Type B pancreatic cell (in vitro differentiated cells): ENCODE measurements around the gene PTGIS. TPM values are rescaled to one million over a fixed set of nuclear protein-coding genes. Genes with fewer than 3 reads are reported as not detected.

Experiments used
- DNase-seq: peaks from one replicate; pipeline ENCODE4 v3.0.0; 2021; ENCODE audit warnings: mixed read lengths; ENCODE audit not compliant: unreplicated experiment; ENCODE audit errors: extremely low spot score
- H3K27ac Mint-ChIP-seq: 2 replicates; pipeline ENCODE4 v1.8.0; 2021; ENCODE audit warnings: mild to moderate bottlenecking, mixed read lengths
- H3K27me3 Mint-ChIP-seq: 2 replicates; pipeline ENCODE4 v1.8.0; 2021; ENCODE audit warnings: mixed read lengths
- H3K36me3 Mint-ChIP-seq: 2 replicates; pipeline ENCODE4 v1.8.0; 2021; ENCODE audit warnings: mixed read lengths
- H3K4me1 Mint-ChIP-seq: one replicate; pipeline ENCODE4 v1.8.0; 2021; ENCODE audit warnings: mixed read lengths; ENCODE audit not compliant: unreplicated experiment
- H3K4me3 Mint-ChIP-seq: 2 replicates; pipeline ENCODE4 v1.8.0; 2021; ENCODE audit warnings: mild to moderate bottlenecking, mixed read lengths
- H3K9me3 Mint-ChIP-seq: 2 replicates; pipeline ENCODE4 v1.8.0; 2021; ENCODE audit warnings: mixed read lengths
- total RNA-seq: library from RNA; stranded (reverse); gene quantifications from 2 replicates; pipeline ENCODE4 v1.2.1, GENCODE V29; 2021; ENCODE audit warnings: low replicate concordance
- TF ChIP-seq, protein P1 (sequence below): fragments of 200-600 bp; sonication (generic); conservative IDR thresholded peaks from 2 replicates; pipeline ENCODE4 v1.5.0; 2021; ENCODE audit warnings: antibody characterized with exemption, mild to moderate bottlenecking

The PTGIS gene
- total RNA-seq, 1 donor from 2014 or later: 33.3 TPM

DNA sequence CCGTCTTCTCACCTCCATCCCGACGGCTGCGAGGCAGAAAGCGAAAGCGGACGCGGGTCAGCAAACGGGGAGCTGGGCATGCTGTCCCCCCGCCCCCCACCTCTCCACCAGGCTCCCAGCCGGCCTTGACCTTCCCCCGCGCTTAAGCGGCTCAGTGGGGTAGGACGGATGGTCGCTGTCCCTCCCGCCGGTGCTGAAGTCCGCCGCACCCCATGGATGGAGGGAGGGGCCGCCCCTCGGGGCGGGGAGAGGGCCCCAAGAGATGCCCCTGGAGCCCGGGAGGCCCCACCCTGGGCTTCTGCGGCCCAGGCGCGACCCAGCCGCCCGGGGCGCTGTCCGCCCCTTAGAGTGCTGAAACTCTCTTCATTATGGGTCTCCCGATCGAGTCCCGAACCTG, 85.3 kb downstream of the PTGIS start, which contains the start of gene KCNB1:
Gene KCNB1 (minus strand): TSS at position 48 of the 397 bp plus-strand sequence. CDS start 188 bp downstream, outside the sequence.
- H3K9me3 Mint-ChIP-seq: no peaks in the 10 kb centered on the region
- no peaks in the 10 kb centered on the region for H3K36me3 Mint-ChIP-seq
- peaks cover 5% of the 10 kb centered on the region for H3K4me1 Mint-ChIP-seq
- TF ChIP-seq, protein P1, sequence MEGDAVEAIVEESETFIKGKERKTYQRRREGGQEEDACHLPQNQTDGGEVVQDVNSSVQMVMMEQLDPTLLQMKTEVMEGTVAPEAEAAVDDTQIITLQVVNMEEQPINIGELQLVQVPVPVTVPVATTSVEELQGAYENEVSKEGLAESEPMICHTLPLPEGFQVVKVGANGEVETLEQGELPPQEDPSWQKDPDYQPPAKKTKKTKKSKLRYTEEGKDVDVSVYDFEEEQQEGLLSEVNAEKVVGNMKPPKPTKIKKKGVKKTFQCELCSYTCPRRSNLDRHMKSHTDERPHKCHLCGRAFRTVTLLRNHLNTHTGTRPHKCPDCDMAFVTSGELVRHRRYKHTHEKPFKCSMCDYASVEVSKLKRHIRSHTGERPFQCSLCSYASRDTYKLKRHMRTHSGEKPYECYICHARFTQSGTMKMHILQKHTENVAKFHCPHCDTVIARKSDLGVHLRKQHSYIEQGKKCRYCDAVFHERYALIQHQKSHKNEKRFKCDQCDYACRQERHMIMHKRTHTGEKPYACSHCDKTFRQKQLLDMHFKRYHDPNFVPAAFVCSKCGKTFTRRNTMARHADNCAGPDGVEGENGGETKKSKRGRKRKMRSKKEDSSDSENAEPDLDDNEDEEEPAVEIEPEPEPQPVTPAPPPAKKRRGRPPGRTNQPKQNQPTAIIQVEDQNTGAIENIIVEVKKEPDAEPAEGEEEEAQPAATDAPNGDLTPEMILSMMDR: peak; percentile 52
- peak; percentile 82 for DNase-seq
- H3K27me3 Mint-ChIP-seq: peaks cover 82% of the 10 kb centered on the region
- H3K27ac Mint-ChIP-seq: no peak within 1 kb of the TSS
- H3K4me3 Mint-ChIP-seq: peak within 1 kb of the TSS; percentile 71

DNA sequence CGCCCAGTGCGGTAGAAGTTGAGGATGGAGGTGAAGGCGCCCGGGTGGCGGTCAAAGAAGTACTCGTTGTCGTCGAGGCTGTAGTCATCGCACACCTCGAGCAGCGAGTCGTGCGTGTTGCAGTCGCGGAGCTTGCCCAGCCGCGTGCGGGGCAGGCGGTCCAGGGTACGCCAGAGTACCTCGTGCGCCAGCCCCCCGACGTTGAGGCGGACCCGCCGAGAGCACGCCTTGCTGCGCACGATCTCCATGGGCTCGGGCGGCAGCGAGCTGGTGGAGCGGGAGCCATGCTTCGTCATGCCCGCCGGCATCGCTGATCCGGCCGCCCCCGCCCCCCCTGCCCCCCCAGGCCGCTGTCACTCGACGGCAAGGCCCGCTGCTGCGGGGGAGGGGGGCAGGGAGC, 85.8 kb downstream of the PTGIS start:
- Mint-ChIP-seq H3K4me1 (peaks cover 5% of the 10 kb centered on the region), H3K4me3 (no peak overlapping the region), H3K9me3 (no peaks in the 10 kb centered on the region), H3K27ac (no peak overlapping the region), H3K36me3 (no peaks in the 10 kb centered on the region), H3K27me3 (peaks cover 82% of the 10 kb centered on the region)
- no peak for DNase-seq
- TF ChIP-seq, protein P1: no peak

DNA sequence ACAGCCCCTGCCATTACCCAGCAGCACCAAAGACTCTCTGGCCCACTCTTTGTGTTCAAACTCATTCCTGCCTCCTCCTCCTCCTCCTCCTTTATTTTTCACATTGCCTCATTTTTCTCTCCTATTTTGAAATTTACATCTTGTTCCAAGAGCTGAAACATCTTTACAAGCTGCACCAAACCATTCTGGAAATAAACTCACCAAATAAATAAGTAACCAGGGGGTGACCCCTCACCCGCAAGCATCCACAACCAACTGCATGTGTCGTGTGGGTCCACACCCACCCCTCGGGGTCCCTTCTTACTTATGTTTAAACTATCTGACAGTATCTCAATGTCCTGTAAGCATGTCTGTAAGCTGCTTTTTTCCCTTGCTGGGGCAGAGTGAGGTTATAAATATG, 86.8 kb downstream of the PTGIS start:
- no peak overlapping the region for H3K27ac Mint-ChIP-seq
- TF ChIP-seq, protein P1: no peak
- no peak for DNase-seq
- peaks cover 5% of the 10 kb centered on the region for H3K4me1 Mint-ChIP-seq
- no peak overlapping the region for H3K4me3 Mint-ChIP-seq
- H3K9me3 Mint-ChIP-seq: no peaks in the 10 kb centered on the region
- H3K36me3 Mint-ChIP-seq: no peaks in the 10 kb centered on the region
- H3K27me3 Mint-ChIP-seq: peaks cover 72% of the 10 kb centered on the region

DNA sequence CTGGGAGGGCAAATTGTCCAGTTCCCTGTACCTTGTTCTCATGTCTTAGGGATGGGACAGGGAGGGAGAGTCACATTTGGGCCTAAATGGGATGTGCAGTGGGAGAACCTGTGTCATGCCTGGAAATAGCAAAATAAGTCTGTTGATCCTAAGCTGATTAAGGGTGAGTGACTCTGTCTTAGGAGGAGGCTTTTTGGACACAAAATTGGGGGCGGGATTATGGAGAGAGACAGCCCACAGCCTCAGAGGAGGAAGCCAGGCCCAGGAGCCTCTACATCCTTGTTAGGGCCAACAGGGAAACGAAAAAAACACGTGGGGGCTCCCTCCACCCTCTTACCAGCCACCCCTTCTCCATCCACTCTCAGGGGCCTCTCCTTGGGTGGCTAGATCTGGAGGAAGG, 87.7 kb downstream of the PTGIS start:
- TF ChIP-seq, protein P1: no peak
- H3K4me3 Mint-ChIP-seq: no peak overlapping the region

DNA sequence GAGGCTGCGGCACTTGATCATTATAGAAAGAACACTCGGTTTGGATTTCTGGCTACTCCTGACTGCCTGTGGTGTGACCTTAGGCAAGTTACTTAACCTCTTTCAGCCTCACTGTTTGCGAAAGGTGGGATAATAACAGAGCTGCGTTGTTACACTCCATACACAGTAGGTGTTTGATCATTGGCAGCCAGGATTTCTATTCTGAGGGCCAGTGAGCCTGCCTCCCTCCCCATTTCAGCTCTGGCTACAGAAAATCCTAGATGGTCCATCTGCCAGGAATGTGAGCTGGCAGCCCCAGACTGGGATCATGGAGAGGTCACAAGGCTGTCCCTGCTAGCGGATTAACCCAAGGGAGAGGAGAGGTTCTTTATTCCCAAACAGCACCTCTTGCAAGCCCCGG, 88.2 kb downstream of the PTGIS start:
- Mint-ChIP-seq H3K4me3 (no peak overlapping the region), H3K27ac (no peak overlapping the region), H3K4me1 (peaks cover 5% of the 10 kb centered on the region), H3K27me3 (peaks cover 63% of the 10 kb centered on the region), H3K9me3 (no peaks in the 10 kb centered on the region), H3K36me3 (no peaks in the 10 kb centered on the region)
- TF ChIP-seq, protein P1: no peak
- no peak for DNase-seq

More for the DNA sequence above, 87.7 kb downstream of the PTGIS start:
- Mint-ChIP-seq H3K4me1 (peaks cover 5% of the 10 kb centered on the region), H3K36me3 (no peaks in the 10 kb centered on the region), H3K9me3 (no peaks in the 10 kb centered on the region), H3K27me3 (peaks cover 63% of the 10 kb centered on the region), H3K27ac (no peak overlapping the region)
- DNase-seq: no peak
